ENCODE results near the gene PGLYRP2. TPM values are rescaled to one million over a fixed set of nuclear protein-coding genes. Genes with fewer than 3 reads are reported as not detected.

Gene PGLYRP2
- total and polyA plus RNA-seq, 9 of the 15 experiments (the other 6 are each of a cell fraction or from before 2014, with no cell fraction given), result not detected

DNA sequence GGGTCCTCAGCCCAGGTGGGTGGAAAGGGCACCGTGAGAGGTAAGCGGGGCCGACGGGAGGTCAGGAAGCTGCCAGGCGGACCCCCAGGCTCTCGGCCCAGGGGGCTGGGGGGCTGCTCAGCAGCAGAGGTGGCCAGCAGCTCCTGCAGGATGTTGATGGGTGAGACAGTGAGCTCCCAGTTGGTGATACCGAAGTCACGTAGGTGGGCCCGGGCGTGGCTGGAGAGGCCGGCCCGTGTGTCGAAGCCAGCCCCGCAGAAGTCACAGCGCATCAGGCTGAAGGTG, 42.5 kb downstream of the PGLYRP2 start:
- peak overlapping the region; percentile 8; the same call in 1 of the 2 replicates for H3K4me2 ChIP-seq (ENCODE audit: insufficient read depth, low read length)
- ATAC-seq, result no peak

More for the DNA sequence above, 42.5 kb downstream of the PGLYRP2 start:
- ChIA-PET CTCF (ENCODE audit: low intra/inter-chr PET ratio) (no interaction called here), POLR2A (interaction anchor here (0.7 to 2.3 kb wide), 6 partner anchors 9 to 19 kb away, joined by 3 to 6 read pairs (median 4); partner anchors contain the start of gene AKAP8L)
- Histone ChIP-seq H3K4me1 (replicated peaks in 1 of 2; ENCODE audit: control insufficient read depth in 2 of 2, insufficient read depth in 2 of 2, low read length in 2 of 2) (peaks cover 7 to 47% of the 10 kb centered on the region in 2 experiments), H3K27me3 (ENCODE audit: control insufficient read depth in 2 of 2, insufficient read depth in 2 of 2, low read length in 2 of 2) (peaks cover 14 to 33% of the 10 kb centered on the region in 2 experiments; a peak in 4 of 5 replicates), H3K27ac (ENCODE audit: extremely low read depth, low read depth, low read length) (no peak overlapping the region), H3K4me3 (no peak overlapping the region), H3K9ac (ENCODE audit: insufficient read depth in 1 of 2, low read depth in 2 of 2, low read length in 2 of 2) (peak overlapping the region in 1 of 2 experiments; percentile 55; a peak in 2 of 4 replicates), H2AFZ (ENCODE audit: low read depth, low read length) (no peak overlapping the region), H4K20me1 (replicated peaks; ENCODE audit: control insufficient read depth, insufficient read depth, low read length) (no peaks in the 10 kb centered on the region), H3K36me3 (ENCODE audit: control insufficient read depth, insufficient read depth, low read length) (no peaks in the 10 kb centered on the region), H3K9me3 (replicated peaks; ENCODE audit: control insufficient read depth, insufficient read depth, low read depth, low read length) (no peaks in the 10 kb centered on the region), H3K79me2 (ENCODE audit: control insufficient read depth, insufficient read depth, low read length) (peaks cover 10% of the 10 kb centered on the region), H3K9me1 (ENCODE audit: control insufficient read depth, insufficient read depth, low read length) (no peaks in the 10 kb centered on the region)
- DNase-seq (ENCODE audit: extremely low read depth in 1 of 4, low spot score in 3 of 4), result no peak
- intact Hi-C loops (cut with micrococcal nuclease), result no loop called here
- no TSS peak for BruUV-seq (replicated peaks)
- TF ChIP-seq, protein P1, sequence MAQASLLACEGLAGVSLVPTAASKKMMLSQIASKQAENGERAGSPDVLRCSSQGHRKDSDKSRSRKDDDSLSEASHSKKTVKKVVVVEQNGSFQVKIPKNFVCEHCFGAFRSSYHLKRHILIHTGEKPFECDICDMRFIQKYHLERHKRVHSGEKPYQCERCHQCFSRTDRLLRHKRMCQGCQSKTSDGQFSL (CRISPR knock-in tag; IDR thresholded peaks at IDR 0.05), result no peak
- TF ChIP-seq, protein P1 (tag; IDR thresholded peaks at IDR 0.05), result no peak
- no peak for TF ChIP-seq MAFG (tag; conservative IDR thresholded peaks at IDR 0.05)
- no peak for TF ChIP-seq BRD4 (IDR thresholded peaks at IDR 0.05)
- TF ChIP-seq NCOA6 (IDR thresholded peaks at IDR 0.05), result no peak
- TF ChIP-seq, protein P2, sequence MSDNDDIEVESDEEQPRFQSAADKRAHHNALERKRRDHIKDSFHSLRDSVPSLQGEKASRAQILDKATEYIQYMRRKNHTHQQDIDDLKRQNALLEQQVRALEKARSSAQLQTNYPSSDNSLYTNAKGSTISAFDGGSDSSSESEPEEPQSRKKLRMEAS (CRISPR knock-in tag; IDR thresholded peaks at IDR 0.05), result no peak
- TF ChIP-seq RNF2 (IDR thresholded peaks at IDR 0.05), result no peak
- no peak for TF ChIP-seq TEAD2 (tag; IDR thresholded peaks at IDR 0.05)
- no peak for TF ChIP-seq RAD51 (IDR thresholded peaks at IDR 0.05; ENCODE audit: borderline replicate concordance, low read depth)
- TF ChIP-seq, protein P3, sequence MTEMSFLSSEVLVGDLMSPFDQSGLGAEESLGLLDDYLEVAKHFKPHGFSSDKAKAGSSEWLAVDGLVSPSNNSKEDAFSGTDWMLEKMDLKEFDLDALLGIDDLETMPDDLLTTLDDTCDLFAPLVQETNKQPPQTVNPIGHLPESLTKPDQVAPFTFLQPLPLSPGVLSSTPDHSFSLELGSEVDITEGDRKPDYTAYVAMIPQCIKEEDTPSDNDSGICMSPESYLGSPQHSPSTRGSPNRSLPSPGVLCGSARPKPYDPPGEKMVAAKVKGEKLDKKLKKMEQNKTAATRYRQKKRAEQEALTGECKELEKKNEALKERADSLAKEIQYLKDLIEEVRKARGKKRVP (CRISPR knock-in tag; IDR thresholded peaks at IDR 0.05), result no peak
- WGBS (ENCODE audit: insufficient coverage, low coverage, missing lambda C conversion rate), result 8% methylated on average over 12 of the region's 15 CpGs
- in situ Hi-C loops (cut with MboI), result no loop called here
- FAIRE-seq, result no peak
